Measurements from ENCODE around the gene CTTNBP2.

CTTNBP2 gene

GRCh38 chr7:117775801-117776200, 97.4 kb downstream of the CTTNBP2 start:
- Histone ChIP-seq H3K27ac (replicated peaks) (no peak overlapping the region), H3K4me3 (replicated peaks; ENCODE audit: insufficient read depth, low read length) (no peak overlapping the region), H3K27me3 (ENCODE audit: insufficient read depth, poor library complexity, severe bottlenecking) (no peaks in the 10 kb centered on the region)
- no peak for TF ChIP-seq GABPA (IDR thresholded peaks at IDR 0.05; ENCODE audit: low read depth)
- TF ChIP-seq CTCF (IDR thresholded peaks at IDR 0.05; ENCODE audit: insufficient read depth, low read length) = no peak
- no peak for TF ChIP-seq REST (IDR thresholded peaks at IDR 0.05; ENCODE audit: insufficient replicate concordance, low read depth)
- no peak for TF ChIP-seq SPI1 (IDR thresholded peaks at IDR 0.05; ENCODE audit: borderline replicate concordance, low read depth)
- no peak for TF ChIP-seq POLR2AphosphoS5 (IDR thresholded peaks at IDR 0.05; ENCODE audit: low read depth)
- peak in 1 of 2 experiments; percentile 19 for DNase-seq (ENCODE audit: low read depth in 1 of 2, low spot score in 1 of 2)

DNA sequence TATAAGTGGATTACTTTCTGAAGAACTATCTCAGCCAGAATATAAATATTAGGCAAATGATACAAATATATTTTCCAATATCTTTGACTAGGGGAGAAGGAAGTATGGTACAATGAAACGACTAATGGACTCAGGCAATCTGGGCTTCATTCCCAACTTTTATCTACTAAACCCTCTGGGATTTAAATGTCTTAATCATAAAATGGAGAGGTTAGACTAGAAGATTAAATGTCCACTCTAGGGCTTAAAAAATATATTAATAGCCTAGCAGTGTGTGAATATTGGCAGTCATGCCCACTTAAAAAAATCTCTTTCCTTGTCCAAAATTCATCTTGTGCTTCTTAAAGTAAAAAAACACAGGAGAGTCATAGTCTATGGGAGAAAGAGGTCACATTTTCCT, 98.3 kb downstream of the CTTNBP2 start:
- no peak for TF ChIP-seq SPI1 (IDR thresholded peaks at IDR 0.05; ENCODE audit: borderline replicate concordance, low read depth)
- TF ChIP-seq REST (IDR thresholded peaks at IDR 0.05; ENCODE audit: insufficient replicate concordance, low read depth) = no peak
- no peak for TF ChIP-seq GABPA (IDR thresholded peaks at IDR 0.05; ENCODE audit: low read depth)
- TF ChIP-seq POLR2AphosphoS5 (IDR thresholded peaks at IDR 0.05; ENCODE audit: low read depth) = no peak
- no peak for TF ChIP-seq CTCF (IDR thresholded peaks at IDR 0.05; ENCODE audit: insufficient read depth, low read length)
- Histone ChIP-seq H3K27me3 (ENCODE audit: insufficient read depth, poor library complexity, severe bottlenecking) (no peaks in the 10 kb centered on the region), H3K4me3 (replicated peaks; ENCODE audit: insufficient read depth, low read length) (no peak overlapping the region), H3K27ac (replicated peaks) (no peak overlapping the region)
- no peak for DNase-seq (ENCODE audit: low read depth in 1 of 2, low spot score in 1 of 2)

DNA sequence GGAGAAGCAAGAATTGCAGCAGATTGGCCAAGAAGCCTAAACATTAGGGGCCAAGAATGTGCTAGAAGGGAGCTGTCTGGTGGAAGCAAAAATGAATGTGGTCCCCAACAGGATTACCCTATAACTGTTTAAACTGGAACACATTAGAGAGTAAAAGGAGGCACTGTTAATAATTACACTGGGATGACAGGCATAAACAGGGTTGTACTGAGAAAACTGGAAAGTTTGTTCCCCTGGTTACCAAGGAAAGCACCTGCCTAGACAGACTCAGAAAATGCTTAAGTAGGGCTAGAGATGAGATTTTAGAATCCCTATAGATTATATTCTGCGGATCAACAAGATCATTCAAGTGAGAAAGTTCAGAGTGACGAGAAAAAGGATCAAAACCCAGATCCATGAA, 100.8 kb downstream of the CTTNBP2 start:
- H3K4me3 ChIP-seq (replicated peaks; ENCODE audit: insufficient read depth, low read length) = no peak overlapping the region
- TF ChIP-seq REST (IDR thresholded peaks at IDR 0.05; ENCODE audit: insufficient replicate concordance, low read depth) (no peak), POLR2AphosphoS5 (IDR thresholded peaks at IDR 0.05; ENCODE audit: low read depth) (no peak), GABPA (IDR thresholded peaks at IDR 0.05; ENCODE audit: low read depth) (no peak), SPI1 (IDR thresholded peaks at IDR 0.05; ENCODE audit: borderline replicate concordance, low read depth) (no peak), CTCF (IDR thresholded peaks at IDR 0.05; ENCODE audit: insufficient read depth, low read length) (no peak)

More for the DNA sequence above, 100.8 kb downstream of the CTTNBP2 start:
- Histone ChIP-seq H3K27me3 (ENCODE audit: insufficient read depth, poor library complexity, severe bottlenecking) (no peaks in the 10 kb centered on the region), H3K27ac (replicated peaks) (no peak overlapping the region)
- no peak for DNase-seq (ENCODE audit: low read depth in 1 of 2, low spot score in 1 of 2)
